CD4-positive, alpha-beta T cell treated with Interleukin-12 subunit alpha and Interleukin-12 subunit beta, for 1 hour (primary cell): ENCODE data around the gene RELN.
A peak's percentile ranks its signal among the peaks of the same experiment; 100 is the strongest.
"Not testable (repeated sequence)": the region's sequence is repeated elsewhere in the genome, so short reads cannot be mapped to it uniquely, and the experiment has no call there.

ENCODE experiments used
- DNase-seq: peaks from one replicate; pipeline ENCODE4 v3.0.0-alpha.2; 2020

Gene RELN

DNA sequence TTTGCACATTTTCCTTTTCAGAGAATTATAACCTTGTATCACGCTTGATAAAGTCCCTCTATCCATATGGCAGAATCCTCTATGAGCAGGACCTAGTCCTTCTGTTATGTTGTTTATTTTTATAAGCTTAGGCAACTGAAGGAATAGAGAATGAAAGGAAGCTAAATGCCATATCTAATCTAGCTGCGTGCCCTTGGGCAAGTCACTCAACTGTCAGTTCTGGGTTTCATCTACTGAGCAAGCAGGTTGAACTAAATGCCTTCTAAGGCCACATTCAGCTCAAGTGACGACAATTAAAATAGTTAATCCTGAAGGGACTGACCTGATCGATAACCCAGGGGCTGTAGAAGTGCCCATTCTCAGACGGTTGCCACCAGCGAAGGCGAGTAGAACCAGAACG is 449.6 kb downstream of the RELN start:
- DNase-seq, result no peak

DNA sequence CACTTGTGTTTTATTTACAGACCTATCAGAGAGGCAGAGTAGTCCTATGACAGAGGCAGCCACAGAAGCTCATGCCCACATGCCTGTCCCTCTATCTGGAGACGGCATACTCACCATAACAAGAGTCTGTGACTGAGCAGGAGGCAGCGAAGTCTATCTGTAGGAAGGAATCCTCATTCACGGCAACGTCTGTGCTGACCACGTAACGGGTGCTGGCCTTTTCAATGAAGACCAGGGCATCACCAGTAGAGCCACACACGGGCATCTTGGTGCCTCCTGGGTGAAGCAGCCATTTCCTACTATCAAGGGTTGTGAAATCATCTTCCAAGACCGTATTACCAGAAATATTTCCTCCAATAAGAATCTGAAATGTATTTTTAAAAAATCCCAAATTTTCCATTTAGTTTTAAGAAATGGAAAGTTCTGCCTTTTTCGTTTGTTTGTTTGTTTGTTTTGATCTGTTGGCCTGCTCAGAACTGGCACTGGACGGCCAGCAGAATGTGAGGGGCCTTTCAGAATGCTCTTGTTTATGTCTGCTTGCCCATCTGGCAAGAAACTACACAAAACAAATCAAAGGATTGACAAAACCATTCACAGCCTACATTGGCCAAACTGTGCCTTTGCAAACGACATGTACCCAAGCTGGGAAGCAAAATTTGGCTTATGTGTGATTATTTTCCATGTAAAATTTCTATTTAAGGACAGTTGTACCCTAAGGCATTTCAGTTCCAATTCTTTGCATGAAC is 450.3 kb downstream of the RELN start:
- DNase-seq, result no peak

DNA sequence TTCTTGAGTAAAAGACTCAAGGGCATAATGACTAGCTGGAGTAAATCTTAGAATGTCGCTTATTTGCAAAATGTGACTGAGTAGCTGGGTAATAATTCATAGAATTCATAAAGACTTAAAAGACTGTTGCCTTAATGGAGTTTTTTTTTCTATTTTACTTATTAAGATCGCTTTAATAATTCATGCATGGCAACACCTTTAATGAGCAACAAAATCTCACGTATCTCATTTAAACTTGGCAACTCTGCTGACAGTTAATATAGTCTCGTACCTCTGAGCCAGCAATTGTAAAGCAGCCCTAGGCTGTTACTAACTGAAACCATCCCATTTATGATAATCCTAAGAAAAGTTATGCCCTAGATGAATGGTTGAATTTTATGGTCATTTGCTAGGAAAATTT is 455.7 kb downstream of the RELN start:
- DNase-seq, result no peak

DNA sequence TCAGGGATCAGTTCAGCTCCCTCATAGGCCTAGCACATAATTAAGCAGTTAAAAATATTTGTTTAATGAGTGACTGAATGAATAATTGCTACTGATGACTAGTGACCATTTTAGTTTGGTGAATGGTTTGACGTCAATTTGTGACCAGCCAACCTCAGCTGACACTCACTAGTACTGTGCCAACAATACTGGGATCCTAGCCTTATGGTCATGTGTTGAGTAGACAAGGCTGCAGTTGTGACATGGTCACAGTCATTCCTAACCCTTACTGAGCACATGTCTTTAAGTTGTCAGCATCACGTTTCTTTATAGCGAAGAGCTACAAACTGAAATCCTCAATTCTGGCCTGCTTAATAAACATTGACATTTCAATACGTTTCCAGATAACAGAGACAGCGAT is 456.5 kb downstream of the RELN start:
- DNase-seq, result no peak

DNA sequence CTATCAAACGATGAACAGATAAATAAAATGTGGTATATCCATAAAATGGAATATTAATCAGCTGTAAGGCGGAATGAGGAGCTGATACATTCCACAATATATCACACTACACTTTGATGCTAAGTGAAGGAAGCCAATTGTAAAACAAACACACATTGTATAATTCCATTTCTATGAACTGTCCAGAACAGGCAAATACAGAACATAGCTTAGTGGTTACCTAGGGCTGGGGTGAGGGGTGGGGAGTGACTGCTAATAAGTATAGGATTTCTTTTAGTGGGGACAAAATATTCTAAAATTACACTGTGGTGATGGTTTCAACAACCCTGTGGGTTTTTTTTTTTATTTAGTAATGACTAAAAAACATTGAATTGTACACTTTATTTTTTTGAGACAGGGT is 461.3 kb downstream of the RELN start:
- no peak for DNase-seq

DNA sequence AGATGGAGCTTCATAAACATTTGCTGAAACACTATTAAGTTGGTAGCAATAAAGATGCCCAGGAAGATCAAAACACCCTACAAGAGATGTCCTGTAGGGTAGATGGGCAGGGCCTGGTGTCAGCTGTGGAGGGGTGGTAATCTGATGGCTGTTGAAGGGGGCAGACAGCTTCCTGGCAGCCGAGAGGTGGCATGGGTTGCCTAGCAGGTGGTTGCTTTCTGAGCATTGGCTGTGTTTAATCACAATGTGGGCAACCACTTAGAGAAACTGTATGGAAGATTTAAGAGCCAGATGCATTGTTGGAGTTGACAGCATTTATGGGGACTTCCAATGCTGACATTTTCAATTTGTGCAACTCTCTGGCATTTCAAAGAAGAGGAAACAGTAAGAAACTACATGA is 463.5 kb downstream of the RELN start:
- DNase-seq, result no peak

DNA sequence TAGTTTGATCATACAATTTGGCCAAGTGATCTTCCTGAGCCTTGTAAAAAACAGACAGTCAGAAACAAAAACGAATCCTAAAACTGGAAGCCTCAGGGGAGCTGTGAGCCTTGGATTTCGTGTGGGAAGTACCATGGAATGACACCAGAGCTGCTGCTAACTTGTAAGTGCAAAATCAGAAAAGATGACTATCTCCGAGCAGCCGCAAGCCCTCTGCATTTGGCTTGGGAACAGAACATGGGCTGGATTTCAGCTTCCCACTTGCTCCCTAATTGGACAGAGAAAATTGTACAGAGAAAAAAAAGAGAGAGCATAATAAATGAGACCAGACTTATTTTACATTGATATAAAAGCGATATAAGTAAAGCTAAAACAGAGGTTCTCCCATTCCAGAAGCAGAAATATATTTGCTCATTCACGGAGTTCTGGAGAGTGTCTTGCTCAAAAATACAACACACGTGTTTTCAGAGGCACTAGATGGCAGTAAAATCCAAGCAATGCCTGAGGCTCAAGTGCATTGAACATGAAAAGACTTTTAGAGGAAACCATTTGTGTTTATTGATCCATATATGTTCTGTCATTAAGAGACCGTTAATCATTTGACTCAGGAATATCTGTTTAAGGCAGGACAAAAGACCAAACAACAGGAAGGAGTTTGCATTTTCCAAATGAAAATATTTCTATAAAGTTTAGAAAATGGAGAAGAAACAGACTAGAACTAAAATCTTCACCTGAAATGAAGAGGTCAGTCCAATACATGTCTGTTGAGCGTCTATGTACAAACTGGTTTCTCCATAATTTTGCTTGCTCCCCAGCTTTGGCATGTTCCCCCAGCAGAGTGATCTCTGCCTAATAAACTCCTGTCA is 465.2 kb downstream of the RELN start:
- DNase-seq, result no peak

DNA sequence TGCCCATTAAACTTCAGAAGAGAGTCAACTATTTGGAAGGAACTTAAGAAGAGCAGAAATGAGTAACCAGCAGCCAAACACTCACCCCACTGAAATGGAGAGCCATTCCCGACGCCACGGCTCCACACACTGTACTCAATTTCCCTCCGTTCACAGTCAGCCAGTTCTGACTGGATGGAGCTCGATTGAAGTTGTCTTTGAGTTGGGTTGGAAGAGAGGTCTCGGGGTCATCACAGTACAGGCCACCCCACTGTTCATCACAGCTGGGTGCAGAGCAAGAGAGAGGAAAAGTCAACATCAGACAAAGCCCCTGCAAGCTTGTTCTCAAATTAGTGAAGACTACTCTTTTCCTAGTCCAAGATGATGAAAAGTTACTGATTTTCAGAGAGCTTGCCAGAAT is 467.5 kb downstream of the RELN start:
- DNase-seq, result no peak

DNA sequence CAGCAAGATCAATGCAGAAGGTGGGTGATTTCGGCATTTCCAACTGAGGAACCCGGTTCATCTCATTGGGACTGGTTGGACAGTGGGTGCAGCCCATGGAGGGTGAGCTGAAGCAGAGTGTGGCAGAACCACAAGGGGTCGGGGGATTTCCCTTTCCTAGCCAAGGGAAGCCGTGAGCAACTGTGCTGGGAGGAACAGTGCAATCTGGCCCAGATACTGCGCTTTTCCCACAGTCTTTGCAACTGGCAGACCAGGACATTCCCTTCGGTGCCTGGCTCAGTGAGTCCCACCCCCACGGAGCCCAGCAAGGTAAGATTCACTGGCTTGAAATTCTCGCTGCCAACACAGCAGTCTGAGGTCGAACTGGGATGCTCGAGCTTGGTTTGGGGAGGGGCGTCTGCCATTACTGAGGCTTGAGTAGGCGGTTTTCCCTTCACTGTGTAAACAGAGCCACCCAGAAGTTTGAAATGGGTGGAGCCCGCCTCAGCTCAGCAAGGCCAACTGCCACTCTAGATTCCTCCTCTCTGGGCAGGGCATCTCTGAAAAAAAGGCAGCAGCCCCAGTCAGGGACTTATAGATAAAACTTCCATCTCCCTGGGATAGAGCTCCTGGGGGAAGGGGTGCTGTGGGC is 484.8 kb downstream of the RELN start:
- DNase-seq, result no peak

DNA sequence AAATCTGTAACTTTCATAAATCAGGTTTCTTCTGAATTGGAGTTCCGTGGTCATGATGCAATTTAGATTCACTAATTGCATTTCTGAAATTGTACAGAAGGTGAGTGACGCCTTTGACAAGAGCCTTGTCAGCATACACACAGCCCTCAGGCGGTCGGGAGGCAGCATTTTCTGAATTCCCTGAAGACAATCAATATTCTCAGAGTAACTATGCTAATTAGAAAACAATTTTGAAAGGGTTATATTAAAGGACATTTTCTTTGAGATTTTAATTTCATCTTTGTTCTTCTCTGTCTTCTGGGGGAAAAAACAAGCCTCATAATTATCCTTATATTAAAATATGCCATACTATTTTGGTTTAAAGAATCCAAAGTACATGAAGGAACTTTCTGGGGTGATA is 488.3 kb downstream of the RELN start:
- no peak for DNase-seq

DNA sequence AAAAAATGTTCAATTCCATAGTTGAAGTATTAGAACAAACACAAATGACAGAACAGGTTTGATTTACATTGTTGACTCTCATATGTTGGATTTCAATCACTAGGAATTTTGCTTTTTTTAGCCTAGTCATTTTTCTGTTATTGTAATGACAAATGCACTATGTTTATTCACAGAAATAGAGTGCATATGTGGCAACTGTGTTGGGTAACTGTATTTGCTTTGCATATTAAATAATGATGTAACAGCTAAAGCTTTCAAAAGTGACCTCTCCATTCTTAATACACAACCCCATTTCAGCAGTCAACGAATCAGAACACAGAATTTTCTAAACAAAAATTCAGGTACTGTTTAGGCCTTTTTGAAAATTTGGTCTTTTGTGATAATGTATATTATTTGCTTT is 489.5 kb downstream of the RELN start:
- no peak for DNase-seq

DNA sequence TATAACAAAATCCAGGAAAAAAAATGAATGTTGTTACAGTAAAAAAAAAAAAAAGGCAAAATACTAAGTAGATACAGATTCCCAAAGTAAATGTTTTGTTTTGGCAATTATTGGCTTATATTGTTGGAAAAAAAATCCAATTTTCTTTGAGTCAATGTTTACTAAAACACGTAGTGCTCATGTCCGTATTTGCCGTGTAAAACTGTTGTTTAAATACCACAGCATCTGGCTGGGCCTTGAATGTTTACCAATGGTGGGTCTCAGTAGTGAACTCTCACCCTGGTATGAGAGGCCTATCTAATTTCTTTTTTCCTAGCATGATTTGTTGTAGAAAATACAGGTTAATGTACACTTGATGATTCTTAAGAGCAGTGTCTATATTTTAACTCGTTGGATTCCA is 502.0 kb downstream of the RELN start:
- DNase-seq, result no peak

DNA sequence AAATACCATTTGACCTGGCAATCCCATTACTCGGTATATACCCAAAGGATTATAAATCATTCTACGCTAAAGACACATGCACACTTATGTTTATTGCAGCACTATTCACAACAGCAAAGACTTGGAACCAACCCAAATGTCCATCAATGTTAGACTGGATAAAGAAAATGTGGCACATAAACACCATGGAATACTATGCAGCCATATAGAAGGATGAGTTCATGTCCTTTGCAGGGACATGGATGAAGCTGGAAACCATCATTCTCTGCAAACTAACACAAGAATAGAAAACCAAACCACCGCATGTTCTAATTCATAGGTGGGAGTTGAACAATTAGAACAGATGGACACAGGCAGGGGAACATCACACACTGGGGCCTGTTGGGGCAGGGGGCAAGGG is 502.6 kb downstream of the RELN start:
- not testable (repeated sequence) for DNase-seq

DNA sequence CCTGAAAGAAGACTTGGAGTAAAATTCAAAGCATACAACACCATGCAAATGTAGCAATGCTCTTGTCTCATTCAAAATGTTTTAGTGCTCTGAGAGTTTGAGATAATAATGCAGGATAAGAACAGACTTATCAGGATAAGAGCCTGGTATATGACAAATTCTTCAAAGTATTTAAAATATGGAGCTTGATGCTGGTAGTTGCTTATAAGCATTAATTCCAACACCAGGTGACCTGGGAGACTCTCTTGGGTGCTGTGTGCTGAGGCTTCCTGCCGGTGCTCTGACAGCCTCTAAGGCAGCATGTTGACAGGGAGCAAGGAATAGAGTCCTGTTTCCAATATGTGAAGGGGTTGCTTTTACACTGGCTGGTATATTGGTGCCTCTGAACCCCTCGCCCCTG is 508.7 kb downstream of the RELN start:
- no peak for DNase-seq

DNA sequence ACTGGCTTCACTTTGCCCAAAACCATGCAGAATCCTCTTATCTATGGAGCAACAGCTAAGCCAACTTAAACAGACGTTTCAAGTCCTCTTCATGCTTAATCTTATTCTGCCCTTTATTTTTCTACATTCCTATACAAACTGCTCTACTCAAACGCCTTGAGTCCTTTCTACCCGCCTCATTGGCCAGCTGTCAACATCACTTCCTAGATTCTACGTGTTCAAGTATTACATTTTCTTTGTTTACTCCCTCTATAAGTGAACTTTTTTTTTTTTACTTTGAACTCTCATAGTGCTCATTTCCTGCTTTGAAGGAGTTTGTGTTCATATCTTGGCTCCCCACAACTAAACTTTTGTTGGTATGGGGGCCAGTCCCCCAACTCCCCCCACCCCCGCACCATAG is 514.5 kb downstream of the RELN start:
- DNase-seq, result no peak

DNA sequence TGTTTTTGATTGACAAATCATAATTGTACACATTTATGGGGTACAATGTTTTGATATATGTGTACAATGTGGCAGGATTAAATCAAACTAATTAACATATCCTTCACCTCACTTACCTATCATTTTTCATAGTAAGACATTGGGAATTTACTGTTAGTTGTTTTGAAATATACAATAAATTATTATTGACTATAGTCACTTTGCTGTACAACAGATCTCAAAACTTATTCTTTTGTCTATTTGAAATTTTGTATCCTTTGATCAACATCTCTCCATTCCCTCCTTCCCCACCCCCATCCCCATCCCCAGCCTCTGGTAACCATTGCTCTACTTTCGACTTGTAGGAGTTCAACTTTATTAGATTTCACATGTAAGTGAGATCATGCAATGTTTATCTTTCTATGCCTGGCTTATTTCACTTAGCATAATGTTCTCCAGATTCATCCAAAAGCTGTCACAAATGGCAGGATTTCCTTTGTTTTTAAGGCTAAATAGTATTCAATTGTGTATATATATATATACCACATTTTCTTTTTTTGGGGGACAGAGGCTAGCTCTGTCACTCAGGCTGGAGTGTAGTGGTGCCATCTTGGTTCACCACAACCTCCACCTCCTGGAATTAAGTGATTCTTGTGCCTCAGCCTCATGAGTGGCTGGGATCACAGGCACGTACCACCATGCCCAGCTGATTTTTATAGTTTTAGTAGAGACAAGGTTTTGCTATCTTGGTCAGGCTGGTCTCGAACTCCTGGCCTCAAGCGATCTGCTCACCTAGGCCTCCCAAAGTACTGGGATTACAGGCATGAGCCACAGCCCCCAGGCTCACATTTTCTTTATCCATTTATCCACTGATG is 520.1 kb downstream of the RELN start:
- DNase-seq, result no peak

DNA sequence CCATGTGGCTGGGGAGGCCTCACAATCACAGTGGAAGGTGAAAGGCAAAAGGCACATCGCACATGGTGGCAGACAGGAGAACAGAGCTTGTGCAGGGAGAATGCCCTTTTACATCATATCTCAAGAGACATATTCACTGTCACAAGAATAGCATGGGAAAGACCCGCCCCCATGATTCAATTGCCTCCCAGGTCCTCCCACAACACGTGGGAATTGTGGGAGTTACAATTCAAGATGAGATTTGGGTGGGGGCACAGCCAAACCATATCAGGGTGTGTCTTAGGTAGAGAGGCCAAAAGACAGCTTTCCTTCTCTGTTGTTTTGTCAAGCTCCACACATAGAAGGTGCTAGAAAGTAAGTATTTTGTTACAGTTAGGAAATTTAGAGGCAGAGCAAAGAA is 522.6 kb downstream of the RELN start:
- no peak for DNase-seq

DNA sequence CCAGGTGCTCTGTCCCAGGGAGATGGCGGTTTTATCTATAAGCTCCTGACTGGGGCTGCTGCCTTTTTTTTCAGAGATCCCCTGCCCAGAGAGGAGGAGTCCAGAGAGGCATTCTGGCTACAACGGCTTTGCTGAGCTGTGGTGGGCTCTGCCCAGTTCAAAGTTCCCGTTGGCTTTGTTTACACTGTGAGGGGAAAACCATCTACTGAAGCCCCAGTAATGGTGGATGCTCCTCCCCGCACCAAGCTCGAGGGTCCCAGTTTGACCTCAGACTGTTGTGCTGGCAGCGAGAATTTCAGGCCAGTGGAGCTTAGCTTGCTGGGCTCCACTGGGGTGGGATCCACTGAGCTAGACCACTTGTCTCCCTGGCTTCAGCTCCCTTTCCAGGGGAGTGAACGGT is 527.1 kb downstream of the RELN start:
- no peak for DNase-seq

DNA sequence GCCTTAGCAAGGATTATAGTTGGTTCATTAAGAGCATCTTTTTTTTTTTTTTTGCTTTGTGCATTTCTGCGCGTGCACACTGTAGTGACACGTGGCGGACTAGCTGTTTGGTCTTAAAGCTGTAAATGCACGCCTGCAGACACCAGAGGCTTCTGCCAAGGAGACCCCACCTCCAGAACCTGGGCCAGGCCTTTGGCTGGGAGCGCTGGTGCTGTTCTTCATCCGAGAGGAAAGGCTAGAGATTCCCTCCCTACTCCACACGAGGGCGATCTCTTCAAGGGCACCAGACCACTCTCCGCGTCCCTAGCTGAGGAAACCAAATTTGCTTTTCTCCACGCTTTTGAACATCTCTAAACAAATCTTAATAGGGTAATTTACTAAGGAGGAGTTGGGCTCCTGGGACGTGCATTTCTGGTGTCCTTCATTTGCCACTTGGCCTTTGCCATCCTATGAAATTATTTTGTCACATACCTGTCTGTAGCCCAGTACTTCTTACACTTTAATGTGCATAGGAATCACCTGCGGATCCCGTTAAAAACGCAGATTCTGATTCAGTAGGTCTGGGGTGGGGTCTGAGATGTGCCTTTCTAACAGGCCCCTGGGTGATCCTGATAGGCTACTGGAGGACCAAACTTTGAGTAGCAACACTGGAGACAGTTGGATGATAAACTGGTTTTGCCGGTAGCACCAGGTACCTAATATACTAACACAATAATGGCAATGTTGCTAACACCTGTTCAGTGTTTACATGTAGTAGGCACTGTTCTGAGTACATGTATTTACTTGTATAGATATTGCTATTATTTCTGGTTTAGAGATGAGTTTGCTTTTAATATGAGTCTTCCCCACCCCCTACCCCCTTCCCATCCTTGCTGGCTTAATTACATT is 542.1 kb downstream of the RELN start:
- peak; percentile 24 for DNase-seq

DNA sequence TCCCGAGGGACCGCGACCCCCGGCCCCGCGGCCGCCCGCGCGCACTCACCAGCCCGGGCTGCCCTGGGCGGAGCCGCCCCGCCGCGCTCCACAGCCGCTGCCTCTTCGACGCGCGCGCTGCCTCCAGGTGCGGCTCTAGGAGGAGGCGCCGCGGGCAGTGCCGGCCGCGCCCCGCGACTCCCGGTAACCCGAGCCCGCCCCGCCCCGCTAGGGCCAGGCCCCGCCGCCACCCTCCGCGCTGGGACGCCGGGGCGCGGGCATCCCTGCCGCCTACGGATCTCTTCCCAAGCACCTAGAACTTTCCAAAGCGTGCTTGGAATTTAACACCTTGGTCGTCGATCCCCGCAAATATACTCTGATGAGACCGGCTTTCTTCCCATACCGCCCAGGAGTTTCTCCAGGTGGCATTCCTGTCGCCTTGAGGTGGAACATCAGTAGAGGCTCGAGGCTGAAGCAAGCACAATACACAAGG is 543.4 kb downstream of the RELN start, which contains the start of gene SLC26A5:
SLC26A5 (minus strand) TSS at position 159 of the 472 bp plus-strand sequence. CDS start 24,693 bp downstream, outside the sequence.
- DNase-seq, result no peak

DNA sequence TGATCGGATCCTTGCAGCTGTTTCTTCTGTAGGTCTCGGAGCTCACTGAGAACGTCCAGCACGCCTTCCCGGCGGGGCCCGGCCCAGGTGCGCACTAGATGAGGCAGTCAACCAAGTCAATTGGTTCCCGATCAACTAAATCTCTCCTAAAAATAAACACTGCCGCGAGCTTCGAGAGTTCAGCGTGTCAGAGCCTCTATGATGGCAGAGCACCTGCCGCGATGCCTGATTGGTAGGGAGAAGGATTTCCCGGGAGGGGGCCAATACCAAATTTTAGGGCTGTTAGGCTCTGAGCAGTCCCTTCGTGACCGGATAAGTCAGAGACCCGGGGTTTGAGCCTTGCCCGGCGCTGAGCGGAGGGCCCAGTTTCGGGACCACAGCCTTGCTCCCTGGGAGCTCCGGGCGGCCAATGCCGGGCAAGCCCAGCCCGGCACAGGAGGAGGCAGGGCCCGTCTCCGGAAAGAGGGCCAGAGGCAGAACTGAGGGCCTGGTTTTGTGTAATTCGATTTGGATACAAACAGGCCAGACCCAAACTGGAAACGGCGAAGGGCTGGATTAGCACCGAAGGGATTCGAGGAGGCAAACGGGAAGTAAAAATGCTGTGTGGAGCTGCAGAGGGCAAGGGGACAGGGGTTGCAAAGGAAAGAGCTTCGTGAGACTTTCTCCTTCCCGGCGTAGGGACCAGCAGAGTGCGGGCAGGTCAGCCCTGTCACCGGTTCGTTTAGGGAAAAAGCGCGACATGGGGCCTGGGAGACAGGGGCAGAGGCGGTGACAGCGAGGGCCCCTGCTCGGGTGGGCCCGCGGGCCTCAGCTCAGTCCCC is 544.0 kb downstream of the RELN start:
- no peak for DNase-seq
